ENCODE results near the gene UQCRC1.

Gene UQCRC1

DNA sequence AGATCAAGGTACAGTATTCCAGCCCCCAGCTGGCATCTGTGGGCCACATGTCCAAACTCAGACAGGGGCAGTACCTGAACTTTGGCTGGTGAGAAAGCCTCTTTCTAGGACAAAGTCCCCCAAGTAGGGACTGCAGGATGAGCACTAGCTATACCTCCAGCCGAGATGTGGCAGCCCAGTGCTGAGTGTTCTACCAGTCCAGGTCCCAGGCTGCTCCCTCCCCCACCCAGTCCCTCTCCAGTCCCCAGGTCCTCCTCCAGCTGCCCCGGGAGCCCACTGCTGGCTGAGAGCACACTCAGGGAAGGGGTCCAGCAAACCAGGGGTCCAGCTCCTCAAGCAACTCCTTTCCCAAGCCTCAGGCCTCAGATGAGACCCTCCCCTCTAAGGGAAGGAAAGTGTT lies 24.3 kb upstream of the UQCRC1 start:
- in situ Hi-C loops (cut with MboI; ENCODE audit: low sequenced_read_pairs) = no loop called here

DNA sequence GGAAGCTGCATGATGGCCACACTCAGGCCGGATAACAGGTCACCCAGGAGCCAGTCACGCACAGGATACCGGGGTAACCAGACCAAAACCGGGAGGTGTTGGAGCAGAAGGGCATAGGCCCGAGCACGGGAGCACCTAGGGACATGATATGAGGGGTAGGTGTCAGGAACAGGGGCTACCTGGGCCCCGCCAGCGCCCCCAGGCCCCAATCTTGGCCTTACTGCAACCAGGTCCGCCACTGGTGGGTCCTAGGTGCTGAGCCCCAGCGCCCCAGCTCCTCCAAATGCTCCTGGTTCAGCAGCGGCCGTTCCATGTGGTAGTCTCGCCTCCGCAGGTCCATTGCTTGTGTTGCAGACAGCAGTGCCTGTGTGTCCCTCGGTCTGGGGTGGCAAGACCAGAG lies 23.8 kb upstream of the UQCRC1 start:
- in situ Hi-C loops (cut with MboI; ENCODE audit: low sequenced_read_pairs) = no loop called here

DNA sequence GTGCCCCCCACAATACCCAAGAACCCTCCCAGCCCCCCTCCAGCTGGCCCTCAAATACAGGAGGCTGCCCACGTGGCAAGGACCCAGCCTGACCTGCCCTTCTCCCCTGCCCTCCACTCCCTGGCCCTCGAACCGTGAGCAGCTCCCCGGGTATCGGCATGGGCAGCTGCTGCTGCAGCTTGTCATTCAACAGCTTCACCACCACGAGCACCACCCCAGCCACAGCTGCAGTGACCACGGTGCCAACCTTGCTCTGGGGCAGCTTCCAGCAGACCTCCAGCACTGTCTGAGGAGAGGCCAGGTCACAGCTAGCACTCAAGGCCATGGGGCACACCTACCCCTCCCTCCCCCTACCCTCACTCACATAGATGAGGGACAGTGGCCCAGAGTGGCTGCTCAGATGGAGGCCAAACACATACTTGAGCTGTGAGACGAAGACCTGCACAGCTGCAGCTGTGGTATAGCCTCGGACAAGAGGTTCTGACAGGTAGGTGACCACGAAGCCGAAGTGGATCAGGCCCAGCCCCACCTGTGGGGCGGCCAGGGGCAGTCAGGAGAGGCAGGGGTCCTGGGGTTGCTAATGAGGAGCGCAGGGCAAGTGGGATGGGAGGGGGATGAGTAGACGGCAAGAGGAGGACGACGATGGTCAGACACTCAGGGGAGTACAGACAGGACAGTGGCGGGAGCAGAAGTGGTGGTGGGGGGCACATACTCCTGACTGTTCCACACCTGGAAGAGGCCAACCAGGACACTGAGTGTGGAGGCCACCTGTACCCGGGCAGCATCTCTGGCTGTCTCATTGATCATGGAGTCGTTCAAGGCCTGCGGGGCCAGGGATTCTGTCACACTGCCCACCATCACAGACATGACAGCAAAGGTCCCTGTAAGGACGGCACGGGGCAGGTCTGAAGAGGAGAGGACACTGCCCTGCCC lies 22.3 kb upstream of the UQCRC1 start:
- in situ Hi-C loops (cut with MboI; ENCODE audit: low sequenced_read_pairs) = no loop called here

DNA sequence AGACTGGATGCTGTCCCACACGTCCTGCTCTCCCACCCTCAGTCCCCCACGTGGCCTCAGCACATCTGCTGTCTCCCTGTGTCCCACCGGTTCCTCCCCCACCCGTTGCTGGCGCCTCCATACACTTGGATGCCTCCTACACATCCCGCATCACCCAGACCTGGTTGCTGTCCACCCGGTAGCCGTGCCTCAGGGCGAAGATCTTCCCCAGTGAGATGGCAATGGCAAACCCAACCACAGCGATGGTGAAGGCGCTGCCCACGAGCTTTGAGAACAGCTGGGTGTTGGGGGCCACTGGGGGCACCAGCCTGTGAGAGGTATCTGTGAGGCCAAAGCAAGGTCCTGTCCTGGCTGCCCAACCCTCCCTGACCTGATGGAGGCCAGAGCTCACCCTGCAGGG lies 21.4 kb upstream of the UQCRC1 start:
- in situ Hi-C loops (cut with MboI; ENCODE audit: low sequenced_read_pairs) = no loop called here

DNA sequence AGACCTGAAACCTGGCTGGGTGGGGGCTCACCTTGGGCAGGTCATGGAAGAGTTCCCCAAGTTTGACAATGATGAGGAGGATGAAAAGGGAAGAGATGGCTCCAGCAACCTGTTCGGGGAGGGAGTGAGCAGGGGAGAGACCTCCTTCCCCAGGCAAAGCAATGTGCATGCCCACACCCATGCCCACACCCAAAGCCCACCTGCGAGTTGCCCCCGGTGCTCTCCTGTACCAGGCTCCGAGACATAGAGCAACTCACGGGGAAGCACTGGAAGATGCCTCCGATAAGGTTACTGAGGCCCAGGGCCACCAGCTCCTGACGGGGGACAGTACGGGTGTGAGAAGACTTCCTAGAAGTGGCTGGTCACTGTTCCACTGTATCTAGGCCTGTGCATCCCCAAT lies 21.0 kb upstream of the UQCRC1 start:
- in situ Hi-C loops (cut with MboI; ENCODE audit: low sequenced_read_pairs) = no loop called here

DNA sequence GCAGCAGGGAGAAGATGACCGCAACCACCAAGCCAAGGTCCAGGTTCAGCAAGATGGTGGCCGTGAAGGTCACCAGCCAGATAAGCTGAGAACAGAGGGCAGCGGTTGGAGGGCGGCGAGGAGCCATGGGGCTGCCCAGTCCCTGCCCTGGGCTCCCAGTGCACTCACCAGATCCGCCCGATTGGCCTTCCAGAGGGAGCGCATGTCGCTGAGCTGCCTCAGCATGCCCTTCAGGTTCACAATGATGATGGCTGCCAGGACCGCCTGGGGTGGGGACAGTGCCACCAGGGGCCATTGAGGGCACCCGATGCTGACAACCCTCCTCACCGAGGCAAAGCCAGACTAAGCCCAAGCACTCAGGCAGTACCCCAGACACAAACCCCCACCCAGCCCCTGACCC lies 20.4 kb upstream of the UQCRC1 start:
- in situ Hi-C loops (cut with MboI; ENCODE audit: low sequenced_read_pairs) = no loop called here

DNA sequence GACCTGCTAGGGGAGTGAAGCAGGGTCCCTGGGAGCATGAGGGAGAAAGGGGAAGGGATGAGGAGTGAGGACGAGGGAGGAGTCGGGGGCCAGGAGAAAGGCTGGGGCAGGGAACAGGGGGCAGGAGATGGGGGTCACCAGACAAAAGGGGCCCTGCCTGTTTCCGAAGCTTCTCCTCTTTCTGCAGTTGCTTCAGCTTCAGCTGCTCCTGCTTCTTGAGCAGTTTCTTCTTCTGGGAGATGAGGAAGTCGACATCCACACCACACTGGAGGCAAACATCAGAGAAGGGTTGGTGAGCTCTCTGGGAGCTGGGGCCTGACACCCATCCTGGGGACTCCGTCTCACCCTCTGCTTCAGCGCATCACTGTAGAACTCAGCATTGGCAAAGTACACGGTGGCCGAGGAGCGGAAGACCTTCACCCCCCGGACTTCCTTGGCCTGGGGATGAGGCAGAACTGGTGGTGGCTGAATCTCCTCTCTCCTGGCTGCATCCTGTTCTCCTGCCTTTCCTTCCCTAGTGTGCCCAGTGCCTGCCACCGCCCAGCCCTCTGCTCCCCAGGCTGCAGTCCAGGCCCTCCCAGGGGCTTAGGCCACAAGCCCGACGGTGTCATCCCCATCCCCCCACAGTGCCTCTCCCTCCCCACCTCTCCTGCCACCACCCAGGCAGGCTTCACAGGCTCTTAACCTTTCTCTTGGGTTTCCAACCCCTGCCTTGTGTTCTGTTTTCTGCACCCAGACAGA lies 19.0 kb upstream of the UQCRC1 start:
- in situ Hi-C loops (cut with MboI; ENCODE audit: low sequenced_read_pairs) = no loop called here

DNA sequence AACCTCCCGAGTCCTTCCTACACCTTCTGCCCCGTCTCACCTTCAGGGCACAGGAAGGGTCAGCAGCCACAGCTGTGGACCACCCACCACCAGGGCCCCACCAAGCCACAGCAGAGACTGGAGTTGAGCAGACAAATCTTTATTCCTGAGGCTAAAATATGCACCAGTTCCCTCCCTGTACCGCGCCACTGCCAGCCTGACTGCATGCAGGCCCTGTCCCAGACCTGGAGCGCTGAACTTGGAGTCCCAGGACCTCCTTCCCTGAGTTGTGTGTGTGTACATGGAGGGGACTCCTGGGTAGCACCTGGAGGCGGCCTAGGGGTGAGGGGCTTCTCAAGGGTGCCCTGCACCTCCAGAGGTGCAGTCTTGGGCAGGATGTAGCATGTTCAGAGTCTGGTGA lies 16.2 kb upstream of the UQCRC1 start:
- in situ Hi-C loops (cut with MboI; ENCODE audit: low sequenced_read_pairs) = no loop called here

DNA sequence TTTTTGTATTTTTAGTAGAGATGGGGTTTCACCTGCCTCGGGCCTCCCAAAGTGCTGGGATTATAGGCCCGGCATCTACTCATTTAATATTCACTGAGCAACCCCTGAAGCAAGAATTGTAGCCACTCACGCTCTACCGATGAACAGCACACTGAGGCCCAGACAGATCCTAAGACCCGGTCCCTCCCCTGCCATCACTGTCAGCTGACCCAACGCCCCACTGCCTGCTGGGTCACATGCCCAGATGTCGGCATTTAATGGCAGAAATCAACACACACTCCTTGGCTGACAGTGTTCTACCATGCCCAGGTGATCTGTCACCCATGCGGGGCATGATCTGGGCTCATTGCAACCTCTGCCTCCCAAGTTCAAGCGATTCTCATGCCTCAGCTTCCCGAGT lies 15.3 kb upstream of the UQCRC1 start:
- in situ Hi-C loops (cut with MboI; ENCODE audit: low sequenced_read_pairs) = no loop called here

DNA sequence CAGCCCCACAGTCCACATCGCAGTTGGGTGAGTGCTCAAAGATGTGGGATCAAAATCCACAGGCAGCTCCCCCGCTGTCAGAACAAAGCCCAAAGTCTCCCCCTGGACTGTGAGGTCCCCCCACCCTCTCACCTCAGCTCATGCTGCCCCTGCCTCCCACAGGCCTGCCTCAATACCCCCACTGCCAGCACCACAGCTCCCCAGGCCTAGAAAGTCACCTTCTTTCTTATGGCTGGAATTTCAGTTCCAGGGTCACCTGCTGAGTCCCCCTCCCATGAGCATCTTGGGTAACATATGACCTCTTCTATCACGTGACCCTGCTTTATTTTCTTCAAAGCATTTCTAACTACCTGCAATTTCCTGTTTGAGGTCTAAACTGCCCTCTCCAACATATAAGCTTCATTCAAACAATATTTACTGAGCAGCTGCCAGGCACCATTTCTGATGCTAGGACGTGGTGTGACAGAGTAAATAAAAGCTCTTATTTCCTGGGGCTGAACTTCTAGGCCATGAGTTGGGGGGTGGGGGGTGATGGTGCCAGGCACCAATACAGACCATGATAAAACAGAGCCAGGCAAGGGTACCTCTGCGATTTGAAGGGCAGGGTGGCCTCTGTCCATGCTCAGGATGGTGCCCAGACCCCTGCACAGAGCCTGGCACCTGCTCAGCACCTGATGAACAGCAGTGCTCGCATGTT lies 14.6 kb upstream of the UQCRC1 start:
- in situ Hi-C loops (cut with MboI; ENCODE audit: low sequenced_read_pairs) = no loop called here

DNA sequence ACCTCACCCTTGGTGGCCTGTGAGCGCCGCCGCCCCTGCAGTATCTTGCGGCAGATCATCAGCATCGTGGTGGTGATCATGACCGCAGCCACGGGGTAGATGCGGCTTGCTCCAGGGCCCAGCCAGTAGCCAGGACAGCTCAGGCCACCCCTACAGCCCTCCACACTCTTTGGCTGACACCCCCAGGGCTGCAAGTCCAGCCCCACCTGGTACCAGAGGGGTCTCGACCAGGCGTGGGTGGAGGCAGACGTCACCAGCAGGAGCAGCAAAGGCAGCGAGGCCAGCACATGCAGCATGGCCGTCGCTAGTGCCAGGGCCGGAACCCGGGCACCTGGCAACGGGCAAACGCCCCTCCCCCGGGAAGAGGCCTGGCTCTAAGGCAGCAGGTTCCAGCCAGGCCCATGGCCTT lies 12.0 kb upstream of the UQCRC1 start, which contains the start of gene TMEM89:
Gene TMEM89, minus strand, starts transcription at position 309 of the 409 bp plus-strand sequence. Its CDS starts 13 bp downstream, at position 296.
- in situ Hi-C loops (cut with MboI; ENCODE audit: low sequenced_read_pairs) = no loop called here

DNA sequence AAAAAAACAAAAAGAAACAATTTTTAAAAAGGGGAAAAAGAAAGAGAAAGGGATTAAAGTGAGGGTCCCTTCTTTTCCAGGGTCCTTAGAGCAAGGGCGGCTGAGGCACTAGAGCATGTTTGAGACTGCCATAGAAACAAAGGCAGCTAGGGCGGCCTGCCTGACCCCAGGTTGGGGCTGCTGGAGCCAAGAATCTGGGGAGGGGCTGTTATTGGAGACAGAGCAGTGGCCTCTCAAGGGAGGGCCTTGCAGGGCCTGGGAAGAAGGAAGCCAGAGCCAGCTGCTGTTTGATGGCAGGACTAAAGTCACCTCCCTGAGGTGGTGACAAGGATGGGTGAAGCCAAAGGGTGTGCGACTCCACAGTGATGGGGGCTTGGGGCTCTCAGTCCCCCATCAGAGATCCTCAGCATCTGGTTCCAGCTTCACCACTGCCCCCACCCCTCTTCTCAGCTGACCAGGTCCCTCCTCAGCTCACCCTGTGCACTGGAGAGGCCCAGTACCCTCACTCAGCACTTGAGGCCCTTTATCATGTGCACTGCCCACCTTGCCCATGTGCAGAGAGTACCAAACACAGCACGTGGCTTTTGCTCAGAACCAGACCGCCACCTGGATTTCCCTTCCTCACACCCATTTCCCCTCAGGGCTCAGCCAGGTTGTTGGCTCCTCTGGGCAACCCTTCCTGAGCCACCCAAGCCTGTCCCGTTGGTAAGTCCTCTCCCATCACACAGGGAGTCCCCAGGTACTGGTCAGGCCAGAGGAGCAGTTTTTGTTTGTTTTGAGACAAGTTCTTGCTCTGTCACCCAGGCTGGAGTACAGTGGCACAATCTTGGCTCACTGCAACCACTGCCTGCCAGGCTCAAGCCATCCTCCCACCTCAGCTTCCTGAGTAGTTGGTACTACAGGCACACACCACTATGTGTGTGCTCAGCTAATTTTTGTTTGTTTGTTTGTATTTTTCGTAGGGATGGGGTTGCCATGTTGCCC lies 10.4 kb upstream of the UQCRC1 start:
- in situ Hi-C loops (cut with MboI; ENCODE audit: low sequenced_read_pairs) = no loop called here

DNA sequence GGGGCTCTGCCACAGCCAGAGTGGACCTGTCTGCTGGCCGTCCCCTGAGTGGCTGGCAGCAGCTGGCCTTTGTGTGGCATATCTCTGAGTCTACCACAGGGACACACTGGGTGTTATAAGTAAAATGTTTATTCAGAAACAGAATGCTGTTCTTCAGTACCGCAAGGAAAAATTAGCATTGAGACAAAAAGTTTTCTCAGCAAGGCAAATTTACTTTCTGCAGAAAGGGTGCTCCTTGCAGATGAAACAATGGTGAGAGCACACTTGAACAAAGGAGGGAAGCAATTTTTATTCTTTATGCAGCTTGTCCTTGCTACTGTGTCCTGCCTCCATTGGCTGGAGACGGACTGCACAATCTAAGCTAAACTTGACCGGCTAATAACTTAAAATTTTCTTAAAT lies 8.1 kb upstream of the UQCRC1 start:
- in situ Hi-C loops (cut with MboI; ENCODE audit: low sequenced_read_pairs) = no loop called here

DNA sequence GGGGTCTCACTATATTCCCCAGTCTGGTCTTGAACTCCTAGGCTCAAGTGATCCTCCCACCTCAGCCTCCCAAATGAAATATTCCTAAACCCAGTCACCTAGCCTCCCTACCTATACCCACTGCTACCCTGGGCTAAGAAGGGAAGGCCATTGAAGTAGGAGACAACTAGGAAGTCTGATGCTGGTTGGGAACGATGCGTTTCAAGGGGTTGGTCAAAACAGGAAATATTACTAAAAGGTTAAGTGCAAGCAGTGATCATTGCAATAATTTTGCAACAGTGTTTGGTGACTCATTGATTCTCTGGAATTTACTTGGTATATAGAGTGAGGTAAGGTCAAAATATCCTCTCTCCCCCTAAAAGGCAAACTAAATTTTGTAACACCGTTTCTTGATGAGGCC lies 4.6 kb upstream of the UQCRC1 start:
- in situ Hi-C loops (cut with MboI; ENCODE audit: low sequenced_read_pairs) = no loop called here

DNA sequence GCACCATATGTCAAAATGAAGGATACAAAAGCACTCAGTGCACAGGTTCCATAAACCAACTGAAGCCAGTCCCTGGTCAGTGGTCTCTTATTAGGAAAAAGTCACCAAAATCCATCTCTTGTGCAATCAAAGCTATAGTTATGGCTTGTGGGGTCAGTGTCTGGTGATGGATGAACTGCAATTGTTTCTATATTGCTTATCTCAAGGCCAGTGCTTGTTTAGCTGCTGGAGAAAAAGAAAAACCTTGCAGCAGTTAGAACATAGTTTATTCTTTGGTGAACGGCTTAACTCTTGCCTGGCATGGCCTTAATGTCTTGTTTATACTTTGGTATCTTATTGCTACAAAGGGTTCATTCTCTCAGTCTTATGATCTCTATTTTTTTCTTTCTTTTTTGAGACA lies 2.9 kb upstream of the UQCRC1 start:
- in situ Hi-C loops (cut with MboI; ENCODE audit: low sequenced_read_pairs) = no loop called here

DNA sequence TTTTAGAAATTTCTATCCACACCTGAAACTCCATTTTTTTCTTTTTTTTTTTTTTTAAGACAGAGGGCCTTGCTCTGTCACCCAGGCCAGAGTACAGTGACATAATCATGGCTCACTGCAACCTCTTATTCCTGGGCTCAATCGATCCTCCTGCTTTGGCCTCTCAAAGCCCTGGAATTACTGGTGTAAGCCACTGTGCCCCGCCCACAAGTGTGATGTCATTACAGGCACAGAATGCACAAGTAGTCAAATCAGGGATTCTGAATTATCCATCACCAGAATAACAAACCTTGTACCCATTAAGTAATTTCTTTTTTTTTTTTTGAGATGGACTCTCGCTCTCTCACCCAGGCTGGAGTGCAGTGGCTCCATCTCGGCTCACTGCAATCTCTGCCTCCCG lies 1.9 kb downstream of the UQCRC1 start:
- in situ Hi-C loops (cut with MboI; ENCODE audit: low sequenced_read_pairs) = no loop called here

DNA sequence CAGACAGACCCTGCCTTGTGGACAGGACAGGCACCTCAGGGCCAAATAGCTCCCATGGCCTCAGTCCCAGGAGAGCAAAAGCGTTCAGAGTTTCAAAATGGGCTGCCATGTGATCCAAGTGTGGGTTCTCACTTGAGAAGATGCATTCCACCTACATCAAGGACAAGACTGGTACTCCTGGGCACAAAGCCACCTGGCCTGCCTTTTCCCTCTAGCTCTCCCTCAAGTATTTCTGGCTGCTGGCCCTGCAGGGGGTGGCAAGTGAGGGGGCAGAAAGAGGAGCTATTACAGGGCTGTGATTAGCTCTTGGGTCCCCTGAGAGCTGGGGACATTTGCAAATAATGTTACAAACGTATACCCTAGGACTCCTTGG lies 7.8 kb downstream of the UQCRC1 start:
- in situ Hi-C loops (cut with MboI; ENCODE audit: low sequenced_read_pairs) = no loop called here

DNA sequence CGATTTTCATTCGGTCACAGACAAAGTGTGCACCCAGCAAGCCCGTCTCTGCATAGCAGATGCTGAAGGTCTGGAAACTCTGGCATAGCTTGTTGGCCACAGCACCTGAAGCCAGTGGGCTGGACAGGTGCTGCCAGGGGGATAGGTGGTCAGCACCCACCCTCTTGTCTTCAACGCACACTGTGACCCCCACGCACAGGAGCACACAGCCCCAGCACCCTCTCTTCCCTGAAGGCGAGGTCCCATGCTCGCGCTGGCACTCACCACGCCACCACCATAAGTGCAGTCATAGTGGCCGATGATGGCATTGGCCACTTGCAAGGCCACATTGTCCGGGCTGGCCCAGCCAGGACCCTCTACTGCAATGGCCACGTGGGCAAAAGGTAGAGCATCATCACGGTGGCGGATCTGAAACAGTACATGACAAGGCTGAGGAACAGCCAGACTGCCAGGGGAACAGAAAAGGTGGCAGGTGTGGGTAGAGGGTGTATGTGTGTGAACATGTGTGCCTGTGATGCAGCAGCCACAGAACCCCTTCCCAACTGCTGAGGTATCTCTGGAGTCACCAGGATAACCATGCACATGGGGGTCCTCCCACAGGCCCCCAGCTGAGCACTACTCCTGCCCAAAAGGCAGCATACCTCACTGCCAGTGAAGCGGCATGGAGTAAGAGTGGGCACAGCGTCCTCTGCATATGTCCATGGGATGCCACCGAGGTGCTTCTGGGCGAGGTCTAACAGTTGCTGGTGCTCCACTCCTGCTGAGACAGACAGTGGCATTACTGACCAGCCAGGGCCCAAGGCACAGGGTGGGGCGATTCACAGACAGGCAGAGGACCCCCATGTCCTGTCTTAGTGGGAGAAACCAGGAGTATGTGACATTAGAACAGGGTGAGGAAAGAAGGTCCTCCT lies 8.5 kb downstream of the UQCRC1 start:
- in situ Hi-C loops (cut with MboI; ENCODE audit: low sequenced_read_pairs) = no loop called here

DNA sequence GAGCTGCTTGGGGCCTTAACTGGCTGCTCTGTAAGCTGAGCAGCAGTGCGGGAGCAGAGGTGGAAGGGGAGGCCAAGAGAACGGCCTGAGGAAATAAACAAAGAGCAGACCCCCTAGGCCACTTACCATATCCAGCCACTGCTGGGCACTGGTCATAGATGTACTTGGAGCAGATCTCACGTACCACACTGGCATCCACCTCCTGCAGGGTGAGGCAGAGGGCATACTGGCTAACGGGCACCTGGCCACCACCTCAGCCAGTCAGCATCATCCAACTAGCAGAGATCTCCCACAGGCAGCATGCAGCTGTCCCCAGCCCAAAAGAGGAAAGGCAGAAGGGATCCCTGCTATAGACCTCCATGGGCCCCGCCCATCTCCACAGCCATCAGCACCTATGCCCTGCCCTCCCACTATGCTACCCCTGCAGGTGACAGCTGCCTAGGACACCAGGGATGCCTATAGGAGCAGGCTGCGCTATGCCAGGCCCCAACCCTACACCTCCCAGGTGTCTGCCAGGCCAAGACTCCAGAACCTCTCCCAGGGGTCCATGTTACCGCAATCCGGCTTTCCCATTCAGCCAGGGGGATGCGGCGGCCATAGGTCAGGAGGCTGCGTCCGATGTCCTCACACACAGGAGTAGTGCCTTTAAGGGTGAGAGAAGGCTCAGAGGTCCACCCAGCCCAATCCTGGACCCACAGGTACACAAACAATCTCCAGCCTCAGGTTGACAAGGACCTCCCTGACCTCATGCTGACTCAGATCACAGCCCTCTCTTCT lies 9.7 kb downstream of the UQCRC1 start:
- in situ Hi-C loops (cut with MboI; ENCODE audit: low sequenced_read_pairs) = no loop called here
